ENCODE measurements around the gene SLX4IP. TPM values are rescaled to one million over a fixed set of nuclear protein-coding genes. Genes with fewer than 3 reads are reported as not detected.

SLX4IP gene
- total and polyA plus RNA-seq, 3 experiments from 2014 or later, result 1.5 to 8.0 (median 7.0) TPM

DNA sequence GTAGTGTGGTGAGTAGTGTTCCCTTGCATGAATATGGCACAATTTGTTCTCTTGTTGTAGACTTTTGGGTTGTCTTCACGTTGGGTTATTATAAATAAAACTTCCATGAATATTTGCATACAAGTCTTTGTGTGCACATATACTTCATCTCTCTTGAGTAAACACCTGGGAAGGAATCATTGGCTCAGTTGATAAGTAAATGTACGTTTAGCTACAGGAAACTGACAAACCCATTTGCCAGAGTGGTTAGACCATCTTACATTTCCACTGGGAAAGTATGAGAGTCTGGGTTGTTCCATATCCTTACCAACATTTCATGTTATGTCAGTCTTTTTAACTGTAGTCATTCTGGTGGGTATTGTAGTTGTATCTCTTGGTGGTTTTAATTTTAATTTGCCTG lies 119.2 kb downstream of the SLX4IP start:
- ChIA-PET POLR2A (no interaction called here), CTCF (no interaction called here)
- H3K9me3 Mint-ChIP-seq, result no peaks in the 10 kb centered on the region
- H3K27ac Mint-ChIP-seq, result peak overlapping the region in 1 of 8 donors; percentile 20
- no peak overlapping the region for H3K4me3 Mint-ChIP-seq
- no peak for DNase-seq
- H3K4me1 Mint-ChIP-seq, result peaks cover 30 to 38% (median 36%) of the 10 kb centered on the region in 3 donors
- Histone ChIP-seq H3K4me3 (ENCODE audit: low read length) (no peak overlapping the region), H3K27me3 (ENCODE audit: insufficient read depth, low read length, poor library complexity, severe bottlenecking) (no peaks in the 10 kb centered on the region), H3K27ac (ENCODE audit: low read depth, low read length) (no peak overlapping the region), H3K9me3 (ENCODE audit: low read length) (no peaks in the 10 kb centered on the region), H3K36me3 (ENCODE audit: insufficient read depth, low read length) (no peaks in the 10 kb centered on the region), H3K4me1 (ENCODE audit: insufficient read depth, low read length) (peaks cover 10% of the 10 kb centered on the region)
- H3K36me3 Mint-ChIP-seq, result peaks cover 0 to 9% (median 2%) of the 10 kb centered on the region in 3 donors
- H3K27me3 Mint-ChIP-seq, result no peaks in the 10 kb centered on the region

DNA sequence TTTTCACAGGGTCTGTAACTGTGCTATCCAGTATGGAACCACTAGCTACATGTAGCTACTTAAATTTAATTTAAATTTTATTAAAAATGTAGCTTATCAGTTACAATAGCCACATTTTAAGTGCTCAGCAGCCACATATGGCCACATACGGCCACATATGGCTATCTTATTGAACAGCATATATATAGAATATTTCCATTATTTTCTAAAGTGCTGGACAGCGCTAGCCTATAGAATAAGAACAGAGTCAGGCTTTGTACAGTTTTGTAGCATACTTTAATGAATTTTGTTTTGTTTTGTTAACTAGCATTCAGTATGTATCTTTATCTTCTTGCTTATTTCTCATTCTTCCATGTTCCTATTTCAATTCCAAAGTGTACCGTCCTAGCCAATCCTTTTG lies 120.3 kb downstream of the SLX4IP start:
- Mint-ChIP-seq H3K9me3 (no peaks in the 10 kb centered on the region), H3K36me3 (peaks cover 2 to 9% (median 4%) of the 10 kb centered on the region in 3 donors), H3K4me1 (peaks cover 22 to 33% (median 29%) of the 10 kb centered on the region in 3 donors), H3K27me3 (no peaks in the 10 kb centered on the region), H3K27ac (no peak overlapping the region), H3K4me3 (no peak overlapping the region)
- Histone ChIP-seq H3K9me3 (ENCODE audit: low read length) (no peaks in the 10 kb centered on the region), H3K4me3 (ENCODE audit: low read length) (no peak overlapping the region), H3K27me3 (ENCODE audit: insufficient read depth, low read length, poor library complexity, severe bottlenecking) (no peaks in the 10 kb centered on the region), H3K36me3 (ENCODE audit: insufficient read depth, low read length) (no peaks in the 10 kb centered on the region), H3K4me1 (ENCODE audit: insufficient read depth, low read length) (peaks cover 2% of the 10 kb centered on the region), H3K27ac (ENCODE audit: low read depth, low read length) (no peak overlapping the region)
- no peak for DNase-seq
- ChIA-PET CTCF (no interaction called here), POLR2A (no interaction called here)

GRCh38 chr20:10555865-10556308 lies 120.8 kb downstream of the SLX4IP start:
- Mint-ChIP-seq H3K27me3 (no peaks in the 10 kb centered on the region), H3K4me3 (no peak overlapping the region), H3K9me3 (no peaks in the 10 kb centered on the region), H3K4me1 (peaks cover 17 to 28% (median 24%) of the 10 kb centered on the region in 3 donors), H3K36me3 (peaks cover 2 to 9% (median 4%) of the 10 kb centered on the region in 3 donors), H3K27ac (peak overlapping the region in 1 of 8 donors; percentile 5)
- Histone ChIP-seq H3K9me3 (ENCODE audit: low read length) (no peaks in the 10 kb centered on the region), H3K4me1 (ENCODE audit: insufficient read depth, low read length) (no peaks in the 10 kb centered on the region), H3K36me3 (ENCODE audit: insufficient read depth, low read length) (no peaks in the 10 kb centered on the region), H3K27ac (ENCODE audit: low read depth, low read length) (no peak overlapping the region), H3K4me3 (ENCODE audit: low read length) (no peak overlapping the region), H3K27me3 (ENCODE audit: insufficient read depth, low read length, poor library complexity, severe bottlenecking) (no peaks in the 10 kb centered on the region)
- DNase-seq, result no peak
- ChIA-PET CTCF (no interaction called here), POLR2A (no interaction called here)

DNA sequence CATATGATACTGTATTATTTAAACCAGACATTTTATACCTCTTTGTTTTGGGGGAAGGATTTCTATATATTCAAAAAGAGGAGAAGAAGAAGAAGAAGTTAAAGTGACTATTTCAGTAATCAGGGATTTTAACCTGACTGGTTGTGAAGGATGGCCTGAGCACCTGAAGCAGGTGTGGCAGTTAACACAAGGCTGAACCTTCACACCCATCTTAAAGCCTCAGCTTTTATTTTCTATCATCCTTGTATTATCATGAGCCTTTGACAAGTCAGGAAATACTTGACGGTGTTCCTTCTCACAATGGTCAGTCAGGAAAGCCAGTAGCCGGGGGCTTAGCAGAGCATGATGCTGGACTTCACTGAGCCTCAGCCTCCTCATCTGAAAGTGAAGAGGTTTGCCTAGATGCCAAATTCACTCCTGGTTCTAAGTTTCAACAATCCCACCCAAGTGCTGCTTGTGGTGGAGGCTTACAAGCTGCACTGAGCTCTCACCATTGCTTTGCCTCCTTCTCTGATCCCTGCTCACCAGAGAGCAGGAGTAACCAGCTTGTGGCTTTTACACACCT lies 121.5 kb downstream of the SLX4IP start:
- Histone ChIP-seq H3K4me3 (ENCODE audit: low read length) (no peak overlapping the region), H3K27me3 (ENCODE audit: insufficient read depth, low read length, poor library complexity, severe bottlenecking) (no peaks in the 10 kb centered on the region), H3K36me3 (ENCODE audit: insufficient read depth, low read length) (no peaks in the 10 kb centered on the region), H3K27ac (ENCODE audit: low read depth, low read length) (no peak overlapping the region), H3K9me3 (ENCODE audit: low read length) (no peaks in the 10 kb centered on the region), H3K4me1 (ENCODE audit: insufficient read depth, low read length) (no peaks in the 10 kb centered on the region)
- Mint-ChIP-seq H3K9me3 (no peaks in the 10 kb centered on the region), H3K27me3 (no peaks in the 10 kb centered on the region), H3K36me3 (peaks cover 4 to 13% (median 9%) of the 10 kb centered on the region in 3 donors), H3K27ac (no peak overlapping the region), H3K4me3 (no peak overlapping the region), H3K4me1 (peaks cover 13 to 22% (median 20%) of the 10 kb centered on the region in 3 donors)
- POLR2A ChIA-PET, result no interaction called here
- DNase-seq, result no peak
- CTCF ChIA-PET, result no interaction called here

GRCh38 chr20:10557685-10558084 lies 122.6 kb downstream of the SLX4IP start:
- CTCF ChIA-PET, result interaction anchor here (1.0 kb wide), 1 partner anchor 18 kb away, joined by 3 read pairs; no protein-coding TSS in a partner anchor

GRCh38 chr20:10558635-10559187 lies 123.6 kb downstream of the SLX4IP start:
- DNase-seq, result peak in 3 of 5 donors; percentile 40 to 61 (median 42)
- Histone ChIP-seq H3K27me3 (ENCODE audit: insufficient read depth, low read length, poor library complexity, severe bottlenecking) (no peaks in the 10 kb centered on the region), H3K9me3 (ENCODE audit: low read length) (no peaks in the 10 kb centered on the region), H3K4me3 (ENCODE audit: low read length) (no peak overlapping the region), H3K27ac (ENCODE audit: low read depth, low read length) (no peak overlapping the region), H3K36me3 (ENCODE audit: insufficient read depth, low read length) (no peaks in the 10 kb centered on the region), H3K4me1 (ENCODE audit: insufficient read depth, low read length) (no peaks in the 10 kb centered on the region)
- ChIA-PET POLR2A (no interaction called here), CTCF (interaction anchor here (1.0 kb wide), 1 partner anchor 19 kb away, joined by 3 read pairs; no protein-coding TSS in a partner anchor)
- peaks cover 14 to 29% (median 21%) of the 10 kb centered on the region in 3 donors for H3K4me1 Mint-ChIP-seq
- no peaks in the 10 kb centered on the region for H3K27me3 Mint-ChIP-seq
- H3K9me3 Mint-ChIP-seq, result no peaks in the 10 kb centered on the region
- H3K4me3 Mint-ChIP-seq, result peak overlapping the region in 1 of 7 donors; percentile 5
- peak overlapping the region in 5 of 8 donors; percentile 4 to 41 (median 12) for H3K27ac Mint-ChIP-seq
- peaks cover 9 to 18% (median 12%) of the 10 kb centered on the region in 3 donors for H3K36me3 Mint-ChIP-seq

More at GRCh38 chr20:10557685-10558084, 122.6 kb downstream of the SLX4IP start:
- DNase-seq, result no peak
- Histone ChIP-seq H3K36me3 (ENCODE audit: insufficient read depth, low read length) (no peaks in the 10 kb centered on the region), H3K4me3 (ENCODE audit: low read length) (no peak overlapping the region), H3K27ac (ENCODE audit: low read depth, low read length) (no peak overlapping the region), H3K4me1 (ENCODE audit: insufficient read depth, low read length) (no peaks in the 10 kb centered on the region), H3K9me3 (ENCODE audit: low read length) (no peaks in the 10 kb centered on the region), H3K27me3 (ENCODE audit: insufficient read depth, low read length, poor library complexity, severe bottlenecking) (no peaks in the 10 kb centered on the region)
- Mint-ChIP-seq H3K9me3 (no peaks in the 10 kb centered on the region), H3K27me3 (no peaks in the 10 kb centered on the region), H3K4me3 (no peak overlapping the region), H3K27ac (peak overlapping the region in 2 of 8 donors; percentile 22 to 38), H3K4me1 (peaks cover 11 to 19% (median 16%) of the 10 kb centered on the region in 3 donors), H3K36me3 (peaks cover 5 to 15% (median 12%) of the 10 kb centered on the region in 3 donors)
- POLR2A ChIA-PET, result no interaction called here

DNA sequence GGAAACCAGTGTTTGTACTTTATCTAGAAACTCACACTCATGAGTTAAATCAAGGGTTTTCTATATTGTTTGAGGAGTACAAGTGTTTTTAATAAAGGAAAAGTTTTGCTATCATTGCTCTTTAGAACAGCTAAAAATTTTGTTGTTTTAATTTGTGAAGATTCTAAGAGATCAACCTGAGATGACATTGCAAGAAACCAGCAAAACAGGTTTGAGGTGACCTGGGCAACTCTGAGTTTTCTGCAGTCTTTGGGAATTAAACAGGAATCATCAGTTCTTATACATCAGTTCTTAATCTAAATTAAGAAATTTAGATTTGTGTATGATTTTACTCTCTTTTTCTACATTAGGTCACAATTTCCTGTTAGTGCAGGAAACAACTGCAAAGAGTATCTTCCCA lies 124.2 kb downstream of the SLX4IP start:
- no peaks in the 10 kb centered on the region for H3K4me1 ChIP-seq (ENCODE audit: insufficient read depth, low read length)
- no peaks in the 10 kb centered on the region for H3K27me3 ChIP-seq (ENCODE audit: insufficient read depth, low read length, poor library complexity, severe bottlenecking)
- Mint-ChIP-seq H3K36me3 (peaks cover 9 to 18% (median 12%) of the 10 kb centered on the region in 3 donors), H3K27ac (no peak overlapping the region), H3K4me1 (peaks cover 20 to 34% (median 26%) of the 10 kb centered on the region in 3 donors), H3K9me3 (no peaks in the 10 kb centered on the region), H3K27me3 (no peaks in the 10 kb centered on the region), H3K4me3 (no peak overlapping the region)
- H3K9me3 ChIP-seq (ENCODE audit: low read length), result no peaks in the 10 kb centered on the region
- no peak overlapping the region for H3K27ac ChIP-seq (ENCODE audit: low read depth, low read length)
- H3K36me3 ChIP-seq (ENCODE audit: insufficient read depth, low read length), result no peaks in the 10 kb centered on the region
- CTCF ChIA-PET, result no interaction called here
- POLR2A ChIA-PET, result no interaction called here
- no peak for DNase-seq
- H3K4me3 ChIP-seq (ENCODE audit: low read length), result no peak overlapping the region

- H3K27me3 Mint-ChIP-seq, result no peaks in the 10 kb centered on the region
- no peaks in the 10 kb centered on the region for H3K4me1 ChIP-seq (ENCODE audit: insufficient read depth, low read length)
- no peaks in the 10 kb centered on the region for H3K9me3 Mint-ChIP-seq
- H3K36me3 Mint-ChIP-seq, result peaks cover 10 to 19% (median 12%) of the 10 kb centered on the region in 3 donors
- peaks cover 22 to 43% (median 32%) of the 10 kb centered on the region in 3 donors for H3K4me1 Mint-ChIP-seq
- no peaks in the 10 kb centered on the region for H3K36me3 ChIP-seq (ENCODE audit: insufficient read depth, low read length)
- POLR2A ChIA-PET, result no interaction called here
- H3K9me3 ChIP-seq (ENCODE audit: low read length), result no peaks in the 10 kb centered on the region
- no peak overlapping the region for H3K27ac ChIP-seq (ENCODE audit: low read depth, low read length)
- DNase-seq, result no peak
- CTCF ChIA-PET, result no interaction called here
- H3K4me3 ChIP-seq (ENCODE audit: low read length), result no peak overlapping the region
- no peak overlapping the region for H3K4me3 Mint-ChIP-seq
- no peaks in the 10 kb centered on the region for H3K27me3 ChIP-seq (ENCODE audit: insufficient read depth, low read length, poor library complexity, severe bottlenecking)
- no peak overlapping the region for H3K27ac Mint-ChIP-seq
Observed at GRCh38 chr20:10560686-10561085, 125.6 kb downstream of the SLX4IP start.

All from CD8-positive, alpha-beta memory T cell (primary cell).